ENCODE measurements around the gene UGT3A2. TPM values are rescaled to one million over a fixed set of nuclear protein-coding genes. Genes with fewer than 3 reads are reported as not detected.

Gene UGT3A2
- total RNA-seq, 2 donors from 2014 or later, result 0.55 to 4.0 TPM

DNA sequence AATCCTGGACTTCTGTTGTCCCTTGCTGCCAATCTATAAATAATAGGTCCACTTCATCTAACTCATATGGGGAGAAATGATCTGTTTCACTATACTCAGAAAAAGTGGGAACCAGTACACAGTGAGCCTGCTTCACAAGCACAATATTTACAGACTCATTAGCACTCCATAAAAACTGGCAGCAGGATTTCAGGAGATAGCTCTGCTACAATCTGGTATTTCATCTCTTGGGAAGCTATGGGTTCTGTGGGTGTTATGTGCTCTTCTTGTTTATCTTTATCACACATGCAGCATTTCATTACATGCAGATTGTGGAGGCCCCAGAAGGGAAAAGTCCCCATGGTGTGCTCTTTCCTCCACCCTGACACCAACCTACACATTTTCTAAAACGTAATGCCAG lies 33.2 kb downstream of the UGT3A2 start:
- 50% methylated on average over 1 of the region's 1 CpG for WGBS
- Histone ChIP-seq H3K9me3 (no peaks in the 10 kb centered on the region), H3K27ac (no peak overlapping the region), H3K27me3 (replicated peaks; ENCODE audit: insufficient read depth) (no peaks in the 10 kb centered on the region), H3K4me1 (replicated peaks) (no peaks in the 10 kb centered on the region), H3K4me3 (no peak overlapping the region), H3K36me3 (no peaks in the 10 kb centered on the region)
- DNase-seq (ENCODE audit: low spot score), result no peak
- TF ChIP-seq POLR2A (IDR thresholded peaks at IDR 0.05), result no peak
- intact Hi-C loops (cut with DNase I), result no loop called here

DNA sequence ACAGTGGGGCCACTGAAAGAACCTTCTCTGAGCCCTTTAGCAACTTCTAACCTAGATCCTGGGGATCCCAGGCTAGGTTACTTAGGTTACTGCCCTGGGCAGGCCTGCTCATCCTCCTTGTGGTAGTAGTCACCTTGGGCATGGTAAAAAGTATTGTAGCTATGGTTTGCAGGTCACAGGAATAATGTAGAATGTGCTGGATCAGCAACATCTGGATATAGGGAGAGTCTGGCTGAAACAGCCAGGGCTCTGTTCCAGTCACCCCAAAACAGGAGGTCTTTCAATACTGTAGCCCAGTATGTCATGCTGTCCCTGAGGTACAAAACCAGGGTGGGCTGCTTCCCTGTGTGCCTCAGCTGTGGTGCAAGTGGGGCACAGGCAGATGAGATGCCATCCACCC lies 33.6 kb downstream of the UGT3A2 start:
- TF ChIP-seq POLR2A (IDR thresholded peaks at IDR 0.05) (no peak), POLR2AphosphoS5 (IDR thresholded peaks at IDR 0.05) (no peak)
- TF ChIP-seq, protein P1, sequence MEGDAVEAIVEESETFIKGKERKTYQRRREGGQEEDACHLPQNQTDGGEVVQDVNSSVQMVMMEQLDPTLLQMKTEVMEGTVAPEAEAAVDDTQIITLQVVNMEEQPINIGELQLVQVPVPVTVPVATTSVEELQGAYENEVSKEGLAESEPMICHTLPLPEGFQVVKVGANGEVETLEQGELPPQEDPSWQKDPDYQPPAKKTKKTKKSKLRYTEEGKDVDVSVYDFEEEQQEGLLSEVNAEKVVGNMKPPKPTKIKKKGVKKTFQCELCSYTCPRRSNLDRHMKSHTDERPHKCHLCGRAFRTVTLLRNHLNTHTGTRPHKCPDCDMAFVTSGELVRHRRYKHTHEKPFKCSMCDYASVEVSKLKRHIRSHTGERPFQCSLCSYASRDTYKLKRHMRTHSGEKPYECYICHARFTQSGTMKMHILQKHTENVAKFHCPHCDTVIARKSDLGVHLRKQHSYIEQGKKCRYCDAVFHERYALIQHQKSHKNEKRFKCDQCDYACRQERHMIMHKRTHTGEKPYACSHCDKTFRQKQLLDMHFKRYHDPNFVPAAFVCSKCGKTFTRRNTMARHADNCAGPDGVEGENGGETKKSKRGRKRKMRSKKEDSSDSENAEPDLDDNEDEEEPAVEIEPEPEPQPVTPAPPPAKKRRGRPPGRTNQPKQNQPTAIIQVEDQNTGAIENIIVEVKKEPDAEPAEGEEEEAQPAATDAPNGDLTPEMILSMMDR (IDR thresholded peaks at IDR 0.05), result no peak
- intact Hi-C loops (cut with DNase I), result no loop called here

DNA sequence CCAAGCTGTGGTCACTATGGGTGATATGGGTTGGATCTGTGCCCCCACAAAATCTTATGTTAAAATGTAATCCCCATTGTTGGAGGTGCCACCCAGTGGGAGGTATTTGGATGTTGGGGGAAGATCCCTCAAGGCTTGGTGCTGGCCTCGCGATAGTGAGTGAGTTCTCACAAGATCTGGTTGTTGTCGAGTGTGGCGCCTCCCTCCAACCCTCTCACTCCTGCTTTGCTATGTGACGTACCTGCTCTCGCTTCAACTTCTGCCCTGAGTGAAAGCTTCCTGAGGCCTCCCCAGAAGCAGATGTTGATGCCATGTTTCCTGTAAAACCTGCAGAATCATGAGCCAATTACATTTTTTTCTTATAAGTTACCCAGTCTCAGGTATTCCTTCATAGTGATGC lies 35.5 kb downstream of the UGT3A2 start:
- intact Hi-C loops (cut with DNase I), result no loop called here
- no peaks in the 10 kb centered on the region for H3K27me3 ChIP-seq (replicated peaks; ENCODE audit: insufficient read depth)
- WGBS, result 81% methylated on average over 6 of the region's 6 CpGs
- TF ChIP-seq, protein P1 (IDR thresholded peaks at IDR 0.05), result no peak
- no peak for TF ChIP-seq POLR2AphosphoS5 (IDR thresholded peaks at IDR 0.05)
- TF ChIP-seq POLR2A (IDR thresholded peaks at IDR 0.05), result no peak
- H3K27ac ChIP-seq, result no peak overlapping the region
- H3K4me1 ChIP-seq (replicated peaks), result no peaks in the 10 kb centered on the region
- H3K4me3 ChIP-seq, result no peak overlapping the region
- DNase-seq (ENCODE audit: low spot score), result no peak
- no peaks in the 10 kb centered on the region for H3K36me3 ChIP-seq
- H3K9me3 ChIP-seq, result no peaks in the 10 kb centered on the region

More for the DNA sequence above, 33.6 kb downstream of the UGT3A2 start:
- Histone ChIP-seq H3K4me1 (replicated peaks) (no peaks in the 10 kb centered on the region), H3K36me3 (no peaks in the 10 kb centered on the region), H3K4me3 (no peak overlapping the region), H3K9me3 (no peaks in the 10 kb centered on the region), H3K27ac (no peak overlapping the region), H3K27me3 (replicated peaks; ENCODE audit: insufficient read depth) (no peaks in the 10 kb centered on the region)
- DNase-seq (ENCODE audit: low spot score), result no peak

DNA sequence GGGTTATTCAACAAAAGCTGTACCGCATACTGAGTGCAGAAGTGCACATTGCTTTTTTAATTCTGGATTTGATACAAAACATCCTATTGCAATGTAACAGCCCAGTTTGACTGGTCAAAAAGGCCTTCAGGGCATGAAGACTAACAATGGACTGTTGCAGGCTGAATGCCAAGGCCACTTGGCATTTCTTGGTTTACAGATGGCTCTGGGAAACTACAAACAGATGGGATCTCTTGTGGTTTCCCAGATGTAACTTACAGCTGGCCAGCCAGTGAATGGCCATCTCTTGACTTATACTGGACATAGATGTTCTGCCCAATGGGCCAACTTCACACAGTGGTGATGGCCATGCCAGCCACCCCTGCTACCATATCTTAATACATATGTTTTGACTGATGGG lies 36.8 kb downstream of the UGT3A2 start:
- H3K4me1 ChIP-seq (replicated peaks), result no peaks in the 10 kb centered on the region
- no peak overlapping the region for H3K4me3 ChIP-seq
- DNase-seq (ENCODE audit: low spot score), result no peak
- no peaks in the 10 kb centered on the region for H3K9me3 ChIP-seq
- WGBS, result 25% methylated on average over 1 of the region's 1 CpG
- TF ChIP-seq, protein P1 (IDR thresholded peaks at IDR 0.05), result no peak
- TF ChIP-seq POLR2A (IDR thresholded peaks at IDR 0.05), result no peak
- no peak for TF ChIP-seq POLR2AphosphoS5 (IDR thresholded peaks at IDR 0.05)
- no peaks in the 10 kb centered on the region for H3K36me3 ChIP-seq
- H3K27me3 ChIP-seq (replicated peaks; ENCODE audit: insufficient read depth), result no peaks in the 10 kb centered on the region
- intact Hi-C loops (cut with DNase I), result no loop called here
- no peak overlapping the region for H3K27ac ChIP-seq

DNA sequence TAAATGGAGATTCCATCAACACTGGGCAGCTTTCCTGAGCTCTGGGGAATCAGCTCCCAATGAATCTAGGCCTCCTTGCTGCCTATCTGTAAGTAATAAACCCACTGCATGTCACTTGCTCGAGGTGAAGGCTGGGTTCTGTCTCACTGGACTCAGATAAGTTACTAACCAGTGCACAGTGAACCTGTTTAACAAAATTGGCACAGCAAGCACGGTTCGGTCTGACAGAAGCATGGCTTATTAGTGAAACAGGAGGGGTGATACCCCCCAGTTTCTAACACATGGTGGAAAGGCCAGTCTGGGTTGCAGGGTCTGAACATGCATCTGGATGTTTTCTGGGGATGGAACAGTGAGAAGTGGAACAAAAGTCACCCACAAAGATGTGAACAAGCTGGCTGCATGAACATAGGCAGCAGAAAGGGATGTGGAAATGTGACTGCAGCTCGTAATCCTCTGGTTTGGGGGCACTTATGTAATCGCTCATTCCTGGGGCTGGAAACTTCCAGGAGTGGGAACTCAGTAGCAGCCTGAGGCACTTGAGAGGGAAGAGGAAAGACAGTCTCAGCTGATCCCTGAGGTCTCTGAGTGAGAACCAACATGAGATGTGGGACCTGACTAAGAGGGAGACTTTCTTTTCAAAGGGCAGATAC lies 37.7 kb downstream of the UGT3A2 start:
- no peak overlapping the region for H3K27ac ChIP-seq
- TF ChIP-seq, protein P1 (IDR thresholded peaks at IDR 0.05), result no peak
- no peak for TF ChIP-seq POLR2AphosphoS5 (IDR thresholded peaks at IDR 0.05)
- no peak for TF ChIP-seq POLR2A (IDR thresholded peaks at IDR 0.05)
- DNase-seq (ENCODE audit: low spot score), result no peak
- no peak overlapping the region for H3K4me3 ChIP-seq
- no peaks in the 10 kb centered on the region for H3K27me3 ChIP-seq (replicated peaks; ENCODE audit: insufficient read depth)
- intact Hi-C loops (cut with DNase I), result no loop called here
- no peaks in the 10 kb centered on the region for H3K36me3 ChIP-seq
- 63% methylated on average over 5 of the region's 5 CpGs for WGBS
- no peaks in the 10 kb centered on the region for H3K9me3 ChIP-seq
- H3K4me1 ChIP-seq (replicated peaks), result no peaks in the 10 kb centered on the region

Measured in prostate gland (tissue), 2 donors.